ENCODE results near the gene INPP5F.

- TF ChIP-seq CTCF (IDR thresholded peaks at IDR 0.05) (no peak), POLR2A (IDR thresholded peaks at IDR 0.05) (no peak)
These were observed 34.0 kb downstream of the INPP5F start for GRCh38 chr10:119759832-119760231.

Measured in right lobe of liver (tissue), 4 donors.